ENCODE data around the gene LOXL1. TPM values are rescaled to one million over a fixed set of nuclear protein-coding genes. Genes with fewer than 3 reads are reported as not detected.

The LOXL1 gene
- polyA plus RNA-seq, 1 of the 3 experiments (the other 2 are of a cell fraction): 50.3 TPM

GRCh38 chr15:73950831-73951561 is 24.7 kb downstream of the LOXL1 start:
- H3K27ac ChIP-seq (ENCODE audit: low read depth in 2 of 2, low read length in 1 of 2): peak overlapping the region; percentile 75 to 92
- H3K9me3 ChIP-seq: no peaks in the 10 kb centered on the region
- CTCF ChIA-PET: interaction anchor here (0.6 to 2.4 kb wide), 40 partner anchors 10 to 372 kb away, joined by 3 to 54 read pairs (median 4); partner anchors contain the start of genes LOXL1, PML and STOML1
- H3K4me1 ChIP-seq (ENCODE audit: control insufficient read depth in 1 of 2, insufficient read depth in 2 of 2, low read depth in 1 of 2, low read length in 1 of 2): peaks cover 20 to 38% of the 10 kb centered on the region in 2 experiments
- H2AFZ ChIP-seq (ENCODE audit: low read depth): peak overlapping the region; percentile 75; the same call in 1 of the 2 replicates
- peak; percentile 96 for DNase-seq
- peak overlapping the region; percentile 39; the same call in 1 of the 2 replicates for H3K4me2 ChIP-seq
- H3F3A ChIP-seq (replicated peaks; ENCODE audit: insufficient read depth): peaks cover 12% of the 10 kb centered on the region
- POLR2A ChIA-PET: interaction anchor here (0.6 to 1.1 kb wide), 5 partner anchors 15 to 340 kb away, joined by 3 to 6 read pairs (median 4); no protein-coding TSS in a partner anchor
- no peaks in the 10 kb centered on the region for H3K9me2 ChIP-seq
- H3K4me3 ChIP-seq (ENCODE audit: low read depth in 2 of 2, low read length in 1 of 2): no peak overlapping the region
- 10% methylated on average over 14 of the region's 15 CpGs for WGBS (ENCODE audit: low lambda C conversion rate)
- no peaks in the 10 kb centered on the region for H3K27me3 ChIP-seq (ENCODE audit: insufficient read depth)
- no peaks in the 10 kb centered on the region for H4K20me1 ChIP-seq (ENCODE audit: insufficient read depth)
- peak overlapping the region; percentile 61 for H3K9ac ChIP-seq
- peaks cover 0 to 12% of the 10 kb centered on the region in 2 experiments for H3K36me3 ChIP-seq (replicated peaks in 1 of 2; ENCODE audit: control insufficient read depth in 1 of 2, insufficient read depth in 2 of 2, low read length in 1 of 2)
- no peaks in the 10 kb centered on the region for H3K79me2 ChIP-seq (ENCODE audit: insufficient read depth)
- TF ChIP-seq RCOR1 (IDR thresholded peaks at IDR 0.05; ENCODE audit: low read length) (no peak), MXI1 (IDR thresholded peaks at IDR 0.05; ENCODE audit: low read depth, low read length) (peak; percentile 93), TAF1 (IDR thresholded peaks at IDR 0.05; ENCODE audit: borderline replicate concordance, low read depth, low read length) (peak; percentile 31; the same call in 1 of the 2 replicates), USF2 (IDR thresholded peaks at IDR 0.05; ENCODE audit: borderline replicate concordance, low read depth, low read length) (peak; percentile 18; the same call in 1 of the 2 replicates), SMC3 (IDR thresholded peaks at IDR 0.05; ENCODE audit: low read depth, low read length) (peak; percentile 78), TCF12 (IDR thresholded peaks at IDR 0.05) (peak; percentile 47), IRF3 (IDR thresholded peaks at IDR 0.05; ENCODE audit: low read depth, low read length) (no peak), RFX5 (IDR thresholded peaks at IDR 0.05; ENCODE audit: low read length) (no peak), RAD21 (IDR thresholded peaks at IDR 0.05; ENCODE audit: low read length) (peak; percentile 93), SIN3A (IDR thresholded peaks at IDR 0.05; ENCODE audit: borderline replicate concordance, low read depth, low read length) (peak; percentile 75; the same call in 1 of the 2 replicates), YY1 (IDR thresholded peaks at IDR 0.05; ENCODE audit: low read depth) (no peak), GABPA (IDR thresholded peaks at IDR 0.05; ENCODE audit: low read depth) (no peak), REST (IDR thresholded peaks at IDR 0.05; ENCODE audit: low read depth, low read length) (peak; percentile 74), TEAD4 (IDR thresholded peaks at IDR 0.05; ENCODE audit: borderline replicate concordance, insufficient read depth) (no peak), POLR2AphosphoS5 (IDR thresholded peaks at IDR 0.05; ENCODE audit: low read depth, low read length) (peak; percentile 23; the same call in 1 of the 2 replicates), CHD2 (IDR thresholded peaks at IDR 0.05; ENCODE audit: low read length, partially characterized antibody) (peak; percentile 84), USF1 (IDR thresholded peaks at IDR 0.05; ENCODE audit: borderline replicate concordance, low read depth) (peak; percentile 47; the same call in 1 of the 2 replicates), FOXM1 (IDR thresholded peaks at IDR 0.05; ENCODE audit: low read depth) (no peak), GATA2 (CRISPR knock-in tag; IDR thresholded peaks at IDR 0.05) (no peak), JUND (IDR thresholded peaks at IDR 0.05) (no peak), FOXJ3 (CRISPR knock-in tag; IDR thresholded peaks at IDR 0.05) (no peak), RXRA (IDR thresholded peaks at IDR 0.05; ENCODE audit: borderline replicate concordance, low read depth) (peak; percentile 37; the same call in 1 of the 2 replicates), EP300 (IDR thresholded peaks at IDR 0.05; ENCODE audit: borderline replicate concordance in 1 of 2, low read depth in 1 of 2, low read length in 1 of 2) (peak in 1 of 2 experiments; percentile 55; a peak in 2 of 4 replicates), PBX3 (IDR thresholded peaks at IDR 0.05) (no peak)
